Right renal pelvis (tissue), 4 donors: ENCODE data around the gene CIB2. TPM values are rescaled to one million over a fixed set of nuclear protein-coding genes. Genes with fewer than 3 reads are reported as not detected.

Experiments
- polyA plus RNA-seq, 4 donors: library from polyadenylated mRNA; unstranded; fragments of 120-200 nt; gene quantifications; one replicate each; pipeline ENCODE4 v1.2.1, GENCODE V29; 2013; ENCODE audit not compliant: insufficient read length in 4 of 4

The CIB2 gene
- polyA plus RNA-seq, 4 donors, result 25.7 to 39.1 (median 30.3) TPM

Other genes with a start within 250 kb of the CIB2 start
- 10 to 100 TPM; 29.0 to 32.1 (median 30.5) TPM for gene TBC1D2B, start 53.7 kb downstream of the CIB2 start, polyA plus RNA-seq
- gene SH2D7, start 38.9 kb downstream of the CIB2 start, polyA plus RNA-seq, result under 1 TPM; 0.30 to 0.65 (median 0.50) TPM
- gene IDH3A, start 17.9 kb upstream of the CIB2 start, polyA plus RNA-seq, result 10 to 100 TPM; 50.9 to 62.7 (median 53.7) TPM
- gene ACSBG1, start 103.1 kb upstream of the CIB2 start, polyA plus RNA-seq, result under 1 TPM; 0.55 to 0.96 (median 0.80) TPM
- gene DNAJA4, start 133.1 kb upstream of the CIB2 start, polyA plus RNA-seq, result 10 to 100 TPM; 21.2 to 26.5 (median 23.7) TPM
- gene SKIC8, start 168.2 kb upstream of the CIB2 start, polyA plus RNA-seq, result 100 to 1,000 TPM in 2 of 4 donors, 10 to 100 TPM in 2; 97.3 to 105 (median 99.3) TPM
- 10 to 100 TPM; 57.5 to 72.9 (median 60.6) TPM for gene CRABP1, start 208.9 kb upstream of the CIB2 start, polyA plus RNA-seq